Breast epithelium (tissue), 4 donors: Measurements from ENCODE around the gene S100Z. TPM values are rescaled to one million over a fixed set of nuclear protein-coding genes. Genes with fewer than 3 reads are reported as not detected.

Experiments used
- DNase-seq, 2 donors: peaks; one replicate each; pipeline ENCODE4 v3.0.0-alpha.2; 2019; ENCODE audit warnings: low spot score in 2 of 2
- H3K27ac ChIP-seq, 2 donors: fragments of 200-600 bp; sonication (generic) in 1 of 2; one replicate each; pipeline ENCODE4 v1.5.1; 2016 to 2019; ENCODE audit warnings: mild to moderate bottlenecking in 1 of 2
- H3K27me3 ChIP-seq, 2 donors: fragments of 200-600 bp; sonication (generic) in 1 of 2; one replicate each; pipeline versions ENCODE4 v1.5.1 to v1.6.0; 2017 to 2019; ENCODE audit warnings: control low read depth in 1 of 2, mild to moderate bottlenecking in 1 of 2
- H3K36me3 ChIP-seq: fragments of 200-600 bp; one replicate; pipeline ENCODE4 v1.5.1; 2019
- H3K4me1 ChIP-seq, 2 donors: fragments of 200-600 bp; sonication (generic); one replicate each; pipeline ENCODE4 v1.5.1; 2016 to 2019; ENCODE audit warnings: control low read depth in 1 of 2
- H3K4me3 ChIP-seq, 3 donors: fragments of 200-600 bp; sonication (generic); 1 replicate in 2 of 3; 2 replicates in 1 of 3; pipeline ENCODE4 v1.5.1; 2016 to 2019; ENCODE audit warnings: mild to moderate bottlenecking in 3 of 3, moderate library complexity in 2 of 3
- H3K9me3 ChIP-seq, 2 donors: fragments of 200-600 bp; sonication (generic) in 1 of 2; one replicate each; pipeline ENCODE4 v1.5.1; 2016 to 2019; ENCODE audit warnings: control low read depth in 1 of 2
- CTCF ChIP-seq, 3 donors: fragments of 450-650 bp; IDR thresholded peaks; one replicate each; pipeline ENCODE4 v1.5.1; 2016 to 2017; ENCODE audit warnings: antibody characterized with exemption in 3 of 3, mild to moderate bottlenecking in 3 of 3, moderate library complexity in 3 of 3
- POLR2A ChIP-seq: fragments of 450-650 bp; IDR thresholded peaks from one replicate; pipeline ENCODE4 v1.6.1; 2016; ENCODE audit warnings: antibody characterized with exemption, mild to moderate bottlenecking, moderate library complexity
- POLR2AphosphoS5 ChIP-seq, 3 donors: sonication (generic); formaldehyde crosslinking; IDR thresholded peaks; one replicate each; pipeline ENCODE4 v1.6.1; 2017; ENCODE audit warnings: antibody characterized with exemption in 3 of 3
- intact Hi-C: fragments of 100-400 bp; cut with DNase I; formaldehyde crosslinking; loops from one replicate; pipeline ENCODE4 v1.15.1; 2023; ENCODE audit warnings: low total_unique reads
- total RNA-seq, 3 donors: library from RNA; depleted of rRNA; stranded (reverse); fragments of >200 nt; gene quantifications; one replicate each; pipeline ENCODE4 v1.1.0, GENCODE V29; 2016

S100Z gene
- total RNA-seq, 3 donors from 2014 or later = 0.33 to 1.0 TPM; not detected in 1

DNA sequence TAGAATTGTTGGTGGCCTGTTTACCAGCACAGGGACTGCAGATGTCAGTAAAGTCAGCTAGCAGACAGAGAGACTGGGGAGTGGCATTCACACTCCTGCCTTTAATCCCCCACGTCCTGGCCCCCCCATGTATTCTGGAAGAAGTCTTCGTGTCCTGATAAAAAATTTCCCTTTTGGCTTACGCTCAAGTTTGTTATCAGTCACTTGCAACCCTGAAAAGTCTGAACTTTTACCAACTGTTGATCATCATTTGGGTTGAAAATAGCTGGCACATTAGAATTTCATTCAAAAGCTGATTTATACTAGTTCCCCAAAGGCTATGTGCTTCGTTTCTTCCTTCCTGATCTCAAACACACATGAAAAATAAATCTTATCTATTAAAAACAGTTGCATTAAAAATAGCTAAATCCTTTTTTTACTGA is 97.3 kb downstream of the S100Z start:
- intact Hi-C loops = no loop called here
- no peaks in the 10 kb centered on the region for H3K27me3 ChIP-seq
- no peak for TF ChIP-seq POLR2AphosphoS5 (IDR thresholded peaks at IDR 0.05)
- no peak for TF ChIP-seq CTCF (IDR thresholded peaks at IDR 0.05)
- TF ChIP-seq POLR2A = no peak
- no peak for DNase-seq
- H3K4me1 ChIP-seq = no peaks in the 10 kb centered on the region
- H3K4me3 ChIP-seq = no peak overlapping the region
- no peaks in the 10 kb centered on the region for H3K36me3 ChIP-seq
- no peak overlapping the region for H3K27ac ChIP-seq
- H3K9me3 ChIP-seq = no peaks in the 10 kb centered on the region

GRCh38 chr5:76952795-76953536 is 103.2 kb downstream of the S100Z start, which contains the start of gene CRHBP:
Gene CRHBP (plus strand): TSS chr5:76953045. CDS start chr5:76953135, 90 bp downstream.
- H3K27me3 ChIP-seq = peaks cover 0 to 24% of the 10 kb centered on the region in 2 donors
- H3K27ac ChIP-seq = no peak within 1 kb of the TSS
- H3K4me1 ChIP-seq = peaks cover 0 to 7% of the 10 kb centered on the region in 2 donors
- H3K36me3 ChIP-seq = no peaks in the 10 kb centered on the region
- no peak for DNase-seq
- no peak for TF ChIP-seq POLR2AphosphoS5 (IDR thresholded peaks at IDR 0.05)
- TF ChIP-seq POLR2A = no peak
- TF ChIP-seq CTCF (IDR thresholded peaks at IDR 0.05) = no peak
- intact Hi-C loops = no loop called here
- H3K9me3 ChIP-seq = no peaks in the 10 kb centered on the region
- peak within 1 kb of the TSS; percentile 30 to 56 (median 49) for H3K4me3 ChIP-seq

- H3K36me3 ChIP-seq = no peaks in the 10 kb centered on the region
- H3K9me3 ChIP-seq = no peaks in the 10 kb centered on the region
- peaks cover 0 to 7% of the 10 kb centered on the region in 2 donors for H3K4me1 ChIP-seq
- intact Hi-C loops = no loop called here
- H3K27ac ChIP-seq = no peak overlapping the region
- DNase-seq = no peak
- peak overlapping the region; percentile 30 to 56 (median 49) for H3K4me3 ChIP-seq
- peaks cover 0 to 24% of the 10 kb centered on the region in 2 donors for H3K27me3 ChIP-seq
- TF ChIP-seq POLR2A (no peak), CTCF (IDR thresholded peaks at IDR 0.05) (no peak), POLR2AphosphoS5 (IDR thresholded peaks at IDR 0.05) (no peak)
Measured at GRCh38 chr5:76953551-76954382, 104.0 kb downstream of the S100Z start.

GRCh38 chr5:76954383-76954763 is 104.6 kb downstream of the S100Z start:
- no peaks in the 10 kb centered on the region for H3K9me3 ChIP-seq
- peaks cover 0 to 24% of the 10 kb centered on the region in 2 donors for H3K27me3 ChIP-seq
- TF ChIP-seq POLR2A (no peak), CTCF (IDR thresholded peaks at IDR 0.05) (no peak), POLR2AphosphoS5 (IDR thresholded peaks at IDR 0.05) (no peak)
- H3K36me3 ChIP-seq = no peaks in the 10 kb centered on the region
- peaks cover 0 to 7% of the 10 kb centered on the region in 2 donors for H3K4me1 ChIP-seq
- H3K27ac ChIP-seq = no peak overlapping the region
- peak overlapping the region; percentile 30 to 56 (median 49) for H3K4me3 ChIP-seq
- intact Hi-C loops = no loop called here
- DNase-seq = no peak

GRCh38 chr5:76956033-76956432 is 106.2 kb downstream of the S100Z start:
- peaks cover 0 to 7% of the 10 kb centered on the region in 2 donors for H3K4me1 ChIP-seq
- TF ChIP-seq POLR2AphosphoS5 (IDR thresholded peaks at IDR 0.05) (no peak), POLR2A (no peak), CTCF (IDR thresholded peaks at IDR 0.05) (no peak)
- no peaks in the 10 kb centered on the region for H3K36me3 ChIP-seq
- no peaks in the 10 kb centered on the region for H3K9me3 ChIP-seq
- intact Hi-C loops = no loop called here
- H3K27me3 ChIP-seq = peaks cover 0 to 24% of the 10 kb centered on the region in 2 donors
- H3K4me3 ChIP-seq = no peak overlapping the region
- no peak overlapping the region for H3K27ac ChIP-seq
- DNase-seq = no peak
